Vagina (tissue), 2 donors: ENCODE data around the gene TXN2. TPM values are rescaled to one million over a fixed set of nuclear protein-coding genes. Genes with fewer than 3 reads are reported as not detected.
"Not testable (repeated sequence)": the region's sequence is repeated elsewhere in the genome, so short reads cannot be mapped to it uniquely, and the experiment has no call there.

Experiments used
- DNase-seq, 2 donors: peaks; one replicate each; pipeline ENCODE4 v3.0.0-alpha.2; 2017; ENCODE audit errors: extremely low spot score in 2 of 2
- H3K27ac ChIP-seq: fragments of 200-600 bp; sonication (generic); one replicate; pipeline ENCODE4 v1.5.1; 2019
- H3K27me3 ChIP-seq: fragments of 200-600 bp; sonication (generic); one replicate; pipeline ENCODE4 v1.5.1; 2019
- H3K36me3 ChIP-seq, 2 donors: fragments of 200-600 bp; sonication (generic); one replicate each; pipeline ENCODE4 v1.5.1; 2017 to 2019
- H3K4me1 ChIP-seq: fragments of 200-600 bp; sonication (generic); one replicate; pipeline ENCODE4 v1.5.1; 2019
- H3K4me3 ChIP-seq, 2 donors: fragments of 200-600 bp; sonication (generic); 1 replicate in 1 of 2; 2 replicates in 1 of 2; pipeline ENCODE4 v1.5.1; 2016 to 2019
- H3K9me3 ChIP-seq: fragments of 200-600 bp; sonication (generic); one replicate; pipeline ENCODE4 v1.5.1; 2019
- CTCF ChIP-seq, 3 experiments: fragments of 450-650 bp in 2 of 3; fragments of 200-600 bp in 1 of 3; sonication (generic) in 1 of 3; IDR thresholded peaks; one replicate each; pipeline ENCODE4 v1.5.1; 2017 to 2019; ENCODE audit warnings: antibody characterized with exemption in 3 of 3, mild to moderate bottlenecking in 2 of 3, moderate library complexity in 2 of 3
- POLR2A ChIP-seq, 2 donors: fragments of 450-650 bp; IDR thresholded peaks; one replicate each; pipeline ENCODE4 v1.6.1; 2017; ENCODE audit warnings: antibody characterized with exemption in 2 of 2, mild to moderate bottlenecking in 2 of 2, moderate library complexity in 2 of 2
- POLR2AphosphoS5 ChIP-seq, 2 donors: sonication (generic); formaldehyde crosslinking; IDR thresholded peaks; one replicate each; pipeline ENCODE4 v1.9.0; 2017; ENCODE audit warnings: antibody characterized with exemption in 2 of 2, mild to moderate bottlenecking in 2 of 2, low read depth in 1 of 2; ENCODE audit not compliant: insufficient read depth in 1 of 2
- intact Hi-C: fragments of 100-400 bp; cut with DNase I; formaldehyde crosslinking; loops from one replicate; pipeline ENCODE4 v1.15.1; 2023
- total RNA-seq: library from RNA; depleted of rRNA; stranded (reverse); fragments of >200 nt; gene quantifications from one replicate; pipeline ENCODE4 v1.2.3, GENCODE V29; 2016

The TXN2 gene
- total RNA-seq, 1 donor from 2014 or later, result 46.9 TPM

DNA sequence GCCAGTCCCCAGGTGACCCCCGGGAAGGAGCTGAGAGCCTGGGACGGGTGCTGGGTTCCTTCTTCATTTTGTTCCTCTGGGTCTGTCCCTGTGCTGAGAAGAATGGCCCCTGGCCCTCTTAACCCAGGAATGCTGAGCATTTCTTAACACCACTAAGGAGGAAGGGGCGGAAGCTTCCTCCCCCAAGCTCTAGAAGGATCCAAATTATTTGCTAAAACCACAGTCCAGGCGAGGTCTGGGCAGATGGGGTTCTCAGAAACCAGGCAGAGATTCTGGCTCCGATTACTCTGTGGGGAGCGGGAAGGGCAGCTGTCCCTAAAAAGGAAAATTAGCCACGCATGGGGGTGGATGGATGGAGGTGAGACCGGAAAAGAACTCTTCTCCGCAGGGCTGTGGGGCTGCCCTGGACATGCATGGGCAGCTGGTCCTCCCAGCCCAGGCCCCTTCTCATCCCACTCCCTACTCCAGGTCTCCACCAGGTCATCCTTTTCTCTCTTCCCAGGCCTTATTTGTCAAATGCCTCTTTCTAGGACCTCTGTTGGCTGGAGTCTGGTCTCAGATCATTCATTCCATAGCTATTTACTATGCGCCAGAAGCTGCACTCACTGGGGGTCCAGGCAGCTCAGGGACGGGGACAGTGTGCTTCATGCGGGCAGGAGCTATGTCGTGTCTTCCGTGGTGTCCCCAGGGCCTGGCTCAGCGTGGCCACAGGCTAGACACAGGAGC lies 48.7 kb downstream of the TXN2 start:
- Histone ChIP-seq H3K4me3 (no peak overlapping the region), H3K27me3 (no peaks in the 10 kb centered on the region), H3K27ac (no peak overlapping the region), H3K4me1 (peaks cover 13% of the 10 kb centered on the region), H3K9me3 (no peaks in the 10 kb centered on the region), H3K36me3 (no peaks in the 10 kb centered on the region)
- intact Hi-C loops, result no loop called here
- DNase-seq, result no peak
- TF ChIP-seq CTCF (IDR thresholded peaks at IDR 0.05), result no peak
- no peak for TF ChIP-seq POLR2AphosphoS5 (IDR thresholded peaks at IDR 0.05; ENCODE audit: insufficient read depth in 1 of 2, low read depth in 1 of 2)
- TF ChIP-seq POLR2A (IDR thresholded peaks at IDR 0.05), result no peak

DNA sequence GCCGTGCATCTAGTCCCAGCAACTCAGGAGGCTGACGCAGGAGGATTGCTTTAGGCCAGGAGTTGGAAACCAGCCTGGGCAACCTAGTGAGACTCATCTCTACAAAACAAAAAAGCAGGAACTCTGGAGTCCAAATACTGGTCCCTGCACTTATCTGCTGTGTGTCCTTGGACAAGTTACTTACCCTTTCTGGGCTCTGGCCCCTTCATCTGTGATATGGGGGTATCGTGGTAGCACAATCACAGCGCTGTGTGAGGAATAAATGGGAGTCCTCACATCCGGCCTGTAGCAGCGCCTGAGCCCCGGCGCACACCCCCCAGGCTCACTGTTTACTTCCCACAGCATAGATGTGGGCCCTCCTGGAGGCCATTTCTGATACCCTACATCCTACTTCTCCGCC lies 49.5 kb downstream of the TXN2 start:
- TF ChIP-seq POLR2AphosphoS5 (IDR thresholded peaks at IDR 0.05; ENCODE audit: insufficient read depth in 1 of 2, low read depth in 1 of 2) (no peak), POLR2A (IDR thresholded peaks at IDR 0.05) (no peak), CTCF (IDR thresholded peaks at IDR 0.05) (no peak)
- peaks cover 13% of the 10 kb centered on the region for H3K4me1 ChIP-seq
- intact Hi-C loops, result no loop called here
- no peak for DNase-seq
- H3K36me3 ChIP-seq, result no peaks in the 10 kb centered on the region
- H3K4me3 ChIP-seq, result no peak overlapping the region
- no peak overlapping the region for H3K27ac ChIP-seq
- no peaks in the 10 kb centered on the region for H3K27me3 ChIP-seq
- no peaks in the 10 kb centered on the region for H3K9me3 ChIP-seq

DNA sequence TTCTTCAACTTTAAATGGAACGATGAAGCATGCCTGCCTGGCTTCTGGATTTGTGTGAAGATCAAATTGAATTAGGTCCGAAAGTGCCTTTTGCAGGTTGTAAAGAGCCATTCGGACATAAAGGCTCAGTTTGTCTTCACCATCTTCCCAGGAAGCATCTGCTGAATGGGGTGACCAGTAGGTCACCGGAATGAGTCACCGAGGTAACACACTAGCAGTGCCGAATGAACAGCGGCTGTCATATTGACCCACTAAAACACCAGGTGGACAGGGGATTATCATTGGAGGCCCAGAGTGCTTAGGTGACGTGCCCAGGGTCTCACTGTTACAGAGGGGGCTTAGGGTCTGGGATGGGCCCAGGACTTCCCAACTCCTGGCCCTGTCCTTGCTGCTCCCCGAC lies 50.6 kb downstream of the TXN2 start:
- Histone ChIP-seq H3K27ac (no peak overlapping the region), H3K9me3 (no peaks in the 10 kb centered on the region), H3K4me1 (peaks cover 19% of the 10 kb centered on the region), H3K27me3 (no peaks in the 10 kb centered on the region), H3K4me3 (no peak overlapping the region), H3K36me3 (no peaks in the 10 kb centered on the region)
- DNase-seq, result no peak
- no peak for TF ChIP-seq POLR2AphosphoS5 (IDR thresholded peaks at IDR 0.05; ENCODE audit: insufficient read depth in 1 of 2, low read depth in 1 of 2)
- no peak for TF ChIP-seq CTCF (IDR thresholded peaks at IDR 0.05)
- TF ChIP-seq POLR2A (IDR thresholded peaks at IDR 0.05), result no peak
- intact Hi-C loops, result no loop called here

DNA sequence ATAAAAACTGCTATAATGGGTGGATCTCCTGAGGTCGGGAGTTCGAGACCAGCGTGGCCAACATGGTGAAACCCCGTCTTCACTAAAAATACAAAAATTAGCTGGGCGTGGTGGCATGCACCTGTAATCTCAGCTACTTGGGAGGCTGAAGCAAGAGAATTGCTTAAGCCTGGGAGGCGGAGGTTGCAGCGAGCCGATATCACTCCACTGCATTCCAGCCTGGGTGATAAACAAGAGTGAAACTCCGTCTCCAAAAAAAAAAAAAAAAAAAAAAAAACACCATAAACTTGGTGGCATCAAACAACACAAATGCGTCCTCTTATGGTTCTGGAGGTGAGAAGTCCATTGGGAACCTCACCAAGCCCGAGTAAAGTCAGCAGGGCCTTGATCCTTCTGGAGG lies 53.5 kb downstream of the TXN2 start:
- H3K4me1 ChIP-seq, intact Hi-C loops, H3K4me3 ChIP-seq, H3K27me3 ChIP-seq, H3K36me3 ChIP-seq, H3K9me3 ChIP-seq, DNase-seq, H3K27ac ChIP-seq: not testable (repeated sequence)

DNA sequence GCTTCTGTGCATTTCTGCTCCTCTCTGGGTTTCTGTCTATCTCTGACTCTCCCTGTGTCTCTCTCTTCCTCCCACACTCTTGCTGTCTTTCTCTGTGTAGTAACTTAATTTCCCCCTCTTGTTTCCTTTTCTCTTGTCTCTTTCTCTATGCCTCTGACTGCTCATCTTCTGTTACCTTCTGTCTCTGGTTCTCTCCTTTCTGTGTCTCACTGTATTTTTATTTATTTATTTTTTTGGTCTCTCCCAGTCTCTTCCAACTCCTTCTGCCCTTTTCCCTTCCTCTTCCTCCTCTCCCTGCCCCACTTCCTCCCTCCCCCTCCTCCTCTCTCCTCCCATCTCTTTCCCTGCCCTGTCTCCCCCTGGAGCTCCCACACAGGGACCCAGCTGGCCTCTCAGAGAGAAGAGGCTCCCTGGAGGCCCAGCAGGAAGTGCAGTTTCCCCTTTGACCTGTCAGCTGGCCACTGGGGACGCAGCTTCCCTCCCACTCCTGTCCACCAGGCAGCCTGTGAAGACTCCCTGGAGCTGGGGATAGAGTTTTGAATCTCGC lies 55.4 kb downstream of the TXN2 start:
- Histone ChIP-seq H3K9me3 (no peaks in the 10 kb centered on the region), H3K36me3 (no peaks in the 10 kb centered on the region), H3K27ac (no peak overlapping the region), H3K4me3 (no peak overlapping the region), H3K4me1 (peaks cover 9% of the 10 kb centered on the region), H3K27me3 (no peaks in the 10 kb centered on the region)
- intact Hi-C loops, result no loop called here
- no peak for TF ChIP-seq CTCF (IDR thresholded peaks at IDR 0.05)
- no peak for TF ChIP-seq POLR2A (IDR thresholded peaks at IDR 0.05)
- TF ChIP-seq POLR2AphosphoS5 (IDR thresholded peaks at IDR 0.05; ENCODE audit: insufficient read depth in 1 of 2, low read depth in 1 of 2), result no peak
- DNase-seq, result no peak
